WTC11 (cell line): ENCODE data around the gene C17orf75. TPM values are rescaled to one million over a fixed set of nuclear protein-coding genes. Genes with fewer than 3 reads are reported as not detected.
A peak's percentile ranks its signal among the peaks of the same experiment; 100 is the strongest.

Experiments
- ATAC-seq: fragments of 200-7000 bp; cut with Tn5 transposase; 2 replicates; pipeline ENCODE4 v1.10.0; 2021; ENCODE audit warnings: mild to moderate bottlenecking, moderate library complexity
- CTCF ChIA-PET: fragments of 300-600 bp; sonication (Branson Sonifier 250); formaldehyde crosslinking; loops from one replicate; lab custom pipeline; 2021; ENCODE audit warnings: antibody characterized with exemption; lab: Charles Lee
- POLR2A ChIA-PET: fragments of 350-600 bp; sonication (Branson Sonifier 250); formaldehyde crosslinking; loops from one replicate; lab custom pipeline; 2021; ENCODE audit warnings: antibody characterized with exemption; lab: Charles Lee
- DNase-seq: peaks from one replicate; pipeline ENCODE4 v3.0.0; 2021; ENCODE audit warnings: low spot score
- H3K27ac Mint-ChIP-seq: 2 replicates; pipeline ENCODE4 v1.8.0; 2021; ENCODE audit warnings: mixed read lengths
- H3K27me3 Mint-ChIP-seq: 2 replicates; pipeline ENCODE4 v1.8.0; 2021; ENCODE audit warnings: low read depth, mild to moderate bottlenecking, moderate library complexity, mixed read lengths
- H3K36me3 Mint-ChIP-seq: 2 replicates; pipeline ENCODE4 v1.8.0; 2021; ENCODE audit warnings: mixed read lengths
- H3K4me1 Mint-ChIP-seq: 2 replicates; pipeline ENCODE4 v1.8.0; 2022; ENCODE audit warnings: mixed read lengths
- H3K4me3 Mint-ChIP-seq: 2 replicates; pipeline ENCODE4 v1.8.0; 2021; ENCODE audit warnings: mild to moderate bottlenecking, moderate library complexity, mixed read lengths
- H3K9me3 Mint-ChIP-seq: 2 replicates; pipeline ENCODE4 v1.8.0; 2021; ENCODE audit warnings: mixed read lengths
- CREB1 ChIP-seq: sonication (generic); formaldehyde crosslinking; IDR thresholded peaks from 2 replicates; pipeline ENCODE4 v1.8.0; 2023; ENCODE audit warnings: mild to moderate bottlenecking, missing genetic modification reagents
- CTCF ChIP-seq: fragments of 200-600 bp; IDR thresholded peaks from 2 replicates; pipeline ENCODE4 v1.8.0; 2022; ENCODE audit warnings: antibody characterized with exemption
- ESRRA ChIP-seq: sonication (generic); formaldehyde crosslinking; IDR thresholded peaks from 2 replicates; pipeline ENCODE4 v1.8.1; 2022; ENCODE audit warnings: mild to moderate bottlenecking, missing genetic modification reagents, borderline replicate concordance
- HMGA2 ChIP-seq: fragments of 250-450 bp; sonication (Bioruptor Pico); IDR thresholded peaks from 2 replicates; pipeline ENCODE4 v1.4.0; 2021; ENCODE audit warnings: mild to moderate bottlenecking, moderate library complexity
- IRF1 ChIP-seq: sonication (generic); formaldehyde crosslinking; IDR thresholded peaks from 2 replicates; pipeline ENCODE4 v1.8.0; 2023; ENCODE audit warnings: missing genetic modification reagents
- NFE2L1 ChIP-seq: sonication (generic); formaldehyde crosslinking; IDR thresholded peaks from 2 replicates; pipeline ENCODE4 v1.8.1; 2023; ENCODE audit warnings: missing genetic modification reagents
- SMAD3 ChIP-seq: sonication (generic); formaldehyde crosslinking; IDR thresholded peaks from 2 replicates; pipeline ENCODE4 v1.8.0; 2022; ENCODE audit warnings: missing genetic modification reagents, mild to moderate bottlenecking, borderline replicate concordance
- SP1 ChIP-seq: sonication (generic); formaldehyde crosslinking; conservative IDR thresholded peaks from 2 replicates; pipeline ENCODE4 v1.8.1; 2022; ENCODE audit warnings: missing genetic modification reagents
- TEAD4 ChIP-seq: sonication (generic); formaldehyde crosslinking; IDR thresholded peaks from 2 replicates; pipeline ENCODE4 v1.8.0; 2022; ENCODE audit warnings: mild to moderate bottlenecking, missing genetic modification reagents
- ZMAT4 ChIP-seq: fragments of 250-450 bp; sonication (Bioruptor Pico); IDR thresholded peaks from 2 replicates; pipeline ENCODE4 v1.9.0; 2021; ENCODE audit warnings: mild to moderate bottlenecking
- ZNF121 ChIP-seq: sonication (generic); formaldehyde crosslinking; IDR thresholded peaks from 2 replicates; pipeline ENCODE4 v1.8.0; 2023; ENCODE audit warnings: missing genetic modification reagents
- ZNF263 ChIP-seq: sonication (generic); formaldehyde crosslinking; IDR thresholded peaks from 2 replicates; pipeline ENCODE4 v1.8.1; 2022; ENCODE audit warnings: low read depth, mild to moderate bottlenecking, moderate library complexity, missing genetic modification reagents
- ZSCAN18 ChIP-seq: fragments of 250-450 bp; sonication (Bioruptor Pico); IDR thresholded peaks from 2 replicates; pipeline ENCODE4 v2.1.2; 2022; ENCODE audit warnings: mild to moderate bottlenecking, moderate library complexity
- total RNA-seq: library from RNA; stranded (reverse); gene quantifications from 3 replicates; pipeline ENCODE4 v1.2.3, GENCODE V29; 2021
- TF ChIP-seq, protein P1 (sequence below): sonication (generic); formaldehyde crosslinking; IDR thresholded peaks from 2 replicates; pipeline ENCODE4 v1.8.0; 2022; ENCODE audit warnings: mild to moderate bottlenecking, missing genetic modification reagents
- TF ChIP-seq, protein P2 (sequence below): fragments of 250-450 bp; sonication (Bioruptor Pico); IDR thresholded peaks from 2 replicates; pipeline ENCODE4 v1.8.0; 2021; ENCODE audit warnings: mild to moderate bottlenecking
- TF ChIP-seq, protein P3 (sequence below): sonication (generic); formaldehyde crosslinking; IDR thresholded peaks from 2 replicates; pipeline ENCODE4 v1.8.1; 2023; ENCODE audit warnings: mild to moderate bottlenecking, moderate library complexity, missing genetic modification reagents
- TF ChIP-seq, protein P4 (sequence below): fragments of 250-450 bp; sonication (Bioruptor Pico); IDR thresholded peaks from 2 replicates; pipeline ENCODE4 v1.9.0; 2021; ENCODE audit warnings: moderate library complexity, mild to moderate bottlenecking, inconsistent platforms, borderline replicate concordance
- TF ChIP-seq, protein P5 (sequence below): sonication (generic); formaldehyde crosslinking; IDR thresholded peaks from 2 replicates; pipeline ENCODE4 v1.8.1; 2023; ENCODE audit warnings: mild to moderate bottlenecking, missing genetic modification reagents, moderate library complexity

The C17orf75 gene
- total RNA-seq, 1 experiment from 2014 or later = 35.5 TPM

- Mint-ChIP-seq H3K36me3 (no peaks in the 10 kb centered on the region), H3K27me3 (no peaks in the 10 kb centered on the region), H3K9me3 (no peaks in the 10 kb centered on the region), H3K27ac (no peak overlapping the region), H3K4me3 (no peak overlapping the region), H3K4me1 (peaks cover 35% of the 10 kb centered on the region)
- ATAC-seq (peak; percentile 86), DNase-seq (peak; percentile 93)
- ChIA-PET CTCF (interaction anchor here (0.6 to 5.2 kb wide), 28 partner anchors 9 to 167 kb away, joined by 3 to 40 read pairs (median 6); partner anchors contain the start of genes CDK5R1 and PSMD11), POLR2A (interaction anchor here (1.0 kb wide), 1 partner anchor 66 kb away, joined by 3 read pairs; no protein-coding TSS in a partner anchor)
- TF ChIP-seq CREB1 (CRISPR knock-in tag) (no peak), SMAD3 (CRISPR knock-in tag) (no peak), ZSCAN18 (no peak), NFE2L1 (CRISPR knock-in tag) (no peak), SP1 (CRISPR knock-in tag) (peak; percentile 39; the same call in 1 of the 2 replicates), ZNF121 (CRISPR knock-in tag) (0 out of 2 replicates have a peak, but pooled peaks have one; percentile 5), CTCF (peak; percentile 94), ZMAT4 (CRISPR knock-in tag) (no peak)
- TF ChIP-seq, protein P1, sequence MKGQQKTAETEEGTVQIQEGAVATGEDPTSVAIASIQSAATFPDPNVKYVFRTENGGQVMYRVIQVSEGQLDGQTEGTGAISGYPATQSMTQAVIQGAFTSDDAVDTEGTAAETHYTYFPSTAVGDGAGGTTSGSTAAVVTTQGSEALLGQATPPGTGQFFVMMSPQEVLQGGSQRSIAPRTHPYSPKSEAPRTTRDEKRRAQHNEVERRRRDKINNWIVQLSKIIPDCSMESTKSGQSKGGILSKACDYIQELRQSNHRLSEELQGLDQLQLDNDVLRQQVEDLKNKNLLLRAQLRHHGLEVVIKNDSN = no peak
- TF ChIP-seq, protein P2, sequence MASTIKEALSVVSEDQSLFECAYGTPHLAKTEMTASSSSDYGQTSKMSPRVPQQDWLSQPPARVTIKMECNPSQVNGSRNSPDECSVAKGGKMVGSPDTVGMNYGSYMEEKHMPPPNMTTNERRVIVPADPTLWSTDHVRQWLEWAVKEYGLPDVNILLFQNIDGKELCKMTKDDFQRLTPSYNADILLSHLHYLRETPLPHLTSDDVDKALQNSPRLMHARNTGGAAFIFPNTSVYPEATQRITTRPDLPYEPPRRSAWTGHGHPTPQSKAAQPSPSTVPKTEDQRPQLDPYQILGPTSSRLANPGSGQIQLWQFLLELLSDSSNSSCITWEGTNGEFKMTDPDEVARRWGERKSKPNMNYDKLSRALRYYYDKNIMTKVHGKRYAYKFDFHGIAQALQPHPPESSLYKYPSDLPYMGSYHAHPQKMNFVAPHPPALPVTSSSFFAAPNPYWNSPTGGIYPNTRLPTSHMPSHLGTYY (CRISPR knock-in tag) = no peak
- TF ChIP-seq, protein P3, sequence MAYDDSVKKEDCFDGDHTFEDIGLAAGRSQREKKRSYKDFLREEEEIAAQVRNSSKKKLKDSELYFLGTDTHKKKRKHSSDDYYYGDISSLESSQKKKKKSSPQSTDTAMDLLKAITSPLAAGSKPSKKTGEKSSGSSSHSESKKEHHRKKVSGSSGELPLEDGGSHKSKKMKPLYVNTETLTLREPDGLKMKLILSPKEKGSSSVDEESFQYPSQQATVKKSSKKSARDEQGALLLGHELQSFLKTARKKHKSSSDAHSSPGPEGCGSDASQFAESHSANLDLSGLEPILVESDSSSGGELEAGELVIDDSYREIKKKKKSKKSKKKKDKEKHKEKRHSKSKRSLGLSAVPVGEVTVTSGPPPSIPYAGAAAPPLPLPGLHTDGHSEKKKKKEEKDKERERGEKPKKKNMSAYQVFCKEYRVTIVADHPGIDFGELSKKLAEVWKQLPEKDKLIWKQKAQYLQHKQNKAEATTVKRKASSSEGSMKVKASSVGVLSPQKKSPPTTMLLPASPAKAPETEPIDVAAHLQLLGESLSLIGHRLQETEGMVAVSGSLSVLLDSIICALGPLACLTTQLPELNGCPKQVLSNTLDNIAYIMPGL = 0 out of 2 replicates have a peak, but pooled peaks have one; percentile 43
Observed at GRCh38 chr17:32319548-32319905, 22.4 kb downstream of the C17orf75 start.

GRCh38 chr17:32318071-32318470, 23.9 kb downstream of the C17orf75 start:
- ChIA-PET POLR2A (interaction anchor here (1.0 to 1.6 kb wide), 2 partner anchors 30 to 65 kb away, joined by 4 to 5 read pairs; no protein-coding TSS in a partner anchor), CTCF (interaction anchor here (0.6 to 5.2 kb wide), 16 partner anchors 10 to 966 kb away, joined by 3 to 40 read pairs (median 6); partner anchors contain the start of genes CDK5R1 and PSMD11)
- no peak overlapping the region for H3K27ac Mint-ChIP-seq
- no peak overlapping the region for H3K4me3 Mint-ChIP-seq
- TF ChIP-seq ZSCAN18 (no peak), TEAD4 (no peak), ZNF263 (no peak), HMGA2 (CRISPR knock-in tag) (no peak), IRF1 (CRISPR knock-in tag) (no peak), SP1 (CRISPR knock-in tag) (no peak), ESRRA (no peak)
- TF ChIP-seq, protein P4, sequence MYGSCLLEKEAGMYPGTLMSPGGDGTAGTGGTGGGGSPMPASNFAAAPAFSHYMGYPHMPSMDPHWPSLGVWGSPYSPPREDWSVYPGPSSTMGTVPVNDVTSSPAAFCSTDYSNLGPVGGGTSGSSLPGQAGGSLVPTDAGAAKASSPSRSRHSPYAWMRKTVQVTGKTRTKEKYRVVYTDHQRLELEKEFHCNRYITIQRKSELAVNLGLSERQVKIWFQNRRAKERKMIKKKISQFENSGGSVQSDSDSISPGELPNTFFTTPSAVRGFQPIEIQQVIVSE (CRISPR knock-in tag) = no peak
- TF ChIP-seq, protein P5, sequence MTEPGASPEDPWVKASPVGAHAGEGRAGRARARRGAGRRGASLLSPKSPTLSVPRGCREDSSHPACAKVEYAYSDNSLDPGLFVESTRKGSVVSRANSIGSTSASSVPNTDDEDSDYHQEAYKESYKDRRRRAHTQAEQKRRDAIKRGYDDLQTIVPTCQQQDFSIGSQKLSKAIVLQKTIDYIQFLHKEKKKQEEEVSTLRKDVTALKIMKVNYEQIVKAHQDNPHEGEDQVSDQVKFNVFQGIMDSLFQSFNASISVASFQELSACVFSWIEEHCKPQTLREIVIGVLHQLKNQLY (CRISPR knock-in tag) = no peak
- H3K9me3 Mint-ChIP-seq = no peaks in the 10 kb centered on the region
- peaks cover 21% of the 10 kb centered on the region for H3K4me1 Mint-ChIP-seq
- ATAC-seq = no peak
- H3K36me3 Mint-ChIP-seq = no peaks in the 10 kb centered on the region
- no peaks in the 10 kb centered on the region for H3K27me3 Mint-ChIP-seq
- no peak for DNase-seq
